Right lobe of liver (tissue), 4 donors: ENCODE data around the gene SV2C.

Source experiments
- CTCF ChIP-seq, 4 donors: fragments of 200-600 bp in 3 of 4; fragments of 450-650 bp in 1 of 4; IDR thresholded peaks; one replicate each; pipeline versions ENCODE4 v1.5.1 to v1.8.0; 2016 to 2022; ENCODE audit warnings: antibody characterized with exemption in 4 of 4, mild to moderate bottlenecking in 2 of 4
- POLR2A ChIP-seq: fragments of 450-650 bp; IDR thresholded peaks from one replicate; pipeline ENCODE4 v1.6.1; 2017; ENCODE audit warnings: antibody characterized with exemption, mild to moderate bottlenecking
- donor health status: DM: no; HTN: no; CAD: no.
- donor health status: DM: no; HTN: no; CAD: no.
- donor health status: DM: no; HTN: yes; CAD: no.

GRCh38 chr5:76196457-76196856, 113.3 kb downstream of the SV2C start:
- no peak for TF ChIP-seq CTCF (IDR thresholded peaks at IDR 0.05)
- TF ChIP-seq POLR2A: no peak
